Naive B cell (primary cell): Measurements from ENCODE around the gene FOXL1. TPM values are rescaled to one million over a fixed set of nuclear protein-coding genes. Genes with fewer than 3 reads are reported as not detected.
A peak's percentile ranks its signal among the peaks of the same experiment; 100 is the strongest.

ENCODE experiments used
- ATAC-seq, 2 donors: fragments of 150-1000 bp; cut with Tn5 transposase; 2 replicates each; pipeline ENCODE4 v1.10.0; 2021; ENCODE audit warnings: low read depth in 2 of 2, mild to moderate bottlenecking in 2 of 2, moderate library complexity in 2 of 2
- DNase-seq: peaks from one replicate; pipeline ENCODE4 v3.0.0; 2022
- H3K27ac Mint-ChIP-seq, 6 donors: one replicate each; pipeline ENCODE4 v1.8.0; 2020 to 2022; ENCODE audit warnings: mild to moderate bottlenecking in 6 of 6, mixed read lengths in 6 of 6, moderate library complexity in 5 of 6, inconsistent platforms in 2 of 6
- H3K27me3 Mint-ChIP-seq, 3 donors: one replicate each; pipeline ENCODE4 v1.8.0; 2021 to 2022; ENCODE audit warnings: mixed read lengths in 3 of 3, mild to moderate bottlenecking in 1 of 3
- H3K36me3 Mint-ChIP-seq, 2 donors: one replicate each; pipeline ENCODE4 v1.8.0; 2020 to 2022; ENCODE audit warnings: mixed read lengths in 2 of 2, inconsistent platforms in 1 of 2, mild to moderate bottlenecking in 1 of 2
- H3K4me1 Mint-ChIP-seq, 3 donors: one replicate each; pipeline ENCODE4 v1.8.0; 2020 to 2022; ENCODE audit warnings: mixed read lengths in 3 of 3, inconsistent platforms in 1 of 3, mild to moderate bottlenecking in 1 of 3, moderate library complexity in 1 of 3
- H3K4me3 Mint-ChIP-seq, 8 donors: one replicate each; pipeline ENCODE4 v1.8.0; 2020 to 2022; ENCODE audit warnings: mild to moderate bottlenecking in 8 of 8, mixed read lengths in 8 of 8, moderate library complexity in 8 of 8, inconsistent platforms in 2 of 8
- H3K9me3 Mint-ChIP-seq, 7 donors: one replicate each; pipeline ENCODE4 v1.8.0; 2020 to 2022; ENCODE audit warnings: mixed read lengths in 7 of 7, mild to moderate bottlenecking in 5 of 7, inconsistent platforms in 2 of 7, moderate library complexity in 1 of 7
- polyA plus RNA-seq, 6 donors: library from polyadenylated mRNA; unstranded; fragments of 300-500 nt; fragmentation: Illumina TruSeq; gene quantifications; one replicate each; pipeline ENCODE4 v1.2.3, GENCODE V29; 2021; ENCODE audit warnings: low read depth in 6 of 6

Gene FOXL1
- polyA plus RNA-seq, 6 donors from 2014 or later: not detected

- H3K9me3 Mint-ChIP-seq: peaks cover 0 to 4% (median 0%) of the 10 kb centered on the region in 7 donors
- peaks cover 76 to 95% (median 82%) of the 10 kb centered on the region in 3 donors for H3K27me3 Mint-ChIP-seq
- DNase-seq: no peak
- no peak overlapping the region for H3K27ac Mint-ChIP-seq
- no peaks in the 10 kb centered on the region for H3K36me3 Mint-ChIP-seq
- ATAC-seq: no peak
- H3K4me1 Mint-ChIP-seq: peaks cover 16 to 25% (median 18%) of the 10 kb centered on the region in 3 donors
- peak overlapping the region in 3 of 8 donors; percentile 47 to 57 (median 49) for H3K4me3 Mint-ChIP-seq
Measured at GRCh38 chr16:86574646-86575045, 3.7 kb upstream of the FOXL1 start.

- ATAC-seq: no peak
- Mint-ChIP-seq H3K4me1 (peaks cover 16 to 27% (median 19%) of the 10 kb centered on the region in 3 donors), H3K27ac (no peak overlapping the region), H3K9me3 (peaks cover 0 to 4% (median 0%) of the 10 kb centered on the region in 7 donors), H3K36me3 (no peaks in the 10 kb centered on the region), H3K4me3 (peak overlapping the region in 5 of 8 donors; percentile 49 to 94 (median 74)), H3K27me3 (peaks cover 78 to 96% (median 86%) of the 10 kb centered on the region in 3 donors)
- DNase-seq: no peak
Measured at GRCh38 chr16:86575095-86575685, 3.2 kb upstream of the FOXL1 start.

GRCh38 chr16:86575754-86576557 is 2.4 kb upstream of the FOXL1 start:
- peaks cover 77 to 96% (median 86%) of the 10 kb centered on the region in 3 donors for H3K27me3 Mint-ChIP-seq
- peak overlapping the region; percentile 64 to 94 (median 76) for H3K4me3 Mint-ChIP-seq
- peak in 1 of 2 donors; percentile 44 for ATAC-seq
- no peaks in the 10 kb centered on the region for H3K36me3 Mint-ChIP-seq
- no peak overlapping the region for H3K27ac Mint-ChIP-seq
- peaks cover 16 to 27% (median 19%) of the 10 kb centered on the region in 3 donors for H3K4me1 Mint-ChIP-seq
- DNase-seq: no peak
- H3K9me3 Mint-ChIP-seq: peaks cover 0 to 4% (median 0%) of the 10 kb centered on the region in 7 donors

GRCh38 chr16:86576591-86577313 is 1.6 kb upstream of the FOXL1 start:
- Mint-ChIP-seq H3K27ac (peak overlapping the region in 2 of 6 donors; percentile 49 to 83), H3K4me3 (peak overlapping the region; percentile 64 to 94 (median 76)), H3K27me3 (peaks cover 75 to 96% (median 87%) of the 10 kb centered on the region in 3 donors), H3K9me3 (peaks cover 0 to 2% (median 0%) of the 10 kb centered on the region in 7 donors), H3K4me1 (peaks cover 16 to 24% (median 19%) of the 10 kb centered on the region in 3 donors), H3K36me3 (no peaks in the 10 kb centered on the region)
- DNase-seq (no peak), ATAC-seq (no peak)

- H3K27ac Mint-ChIP-seq: peak overlapping the region in 3 of 6 donors; percentile 37 to 88 (median 49)
- DNase-seq: no peak
- peaks cover 0 to 2% (median 0%) of the 10 kb centered on the region in 7 donors for H3K9me3 Mint-ChIP-seq
- H3K27me3 Mint-ChIP-seq: peaks cover 74 to 92% (median 91%) of the 10 kb centered on the region in 3 donors
- no peaks in the 10 kb centered on the region for H3K36me3 Mint-ChIP-seq
- H3K4me3 Mint-ChIP-seq: peak overlapping the region in 6 of 8 donors; percentile 28 to 50 (median 36)
- ATAC-seq: no peak
- peaks cover 16 to 24% (median 19%) of the 10 kb centered on the region in 3 donors for H3K4me1 Mint-ChIP-seq
Measured at GRCh38 chr16:86577314-86577971, 906 bp upstream of the FOXL1 start.

- peaks cover 0 to 2% (median 0%) of the 10 kb centered on the region in 7 donors for H3K9me3 Mint-ChIP-seq
Measured at GRCh38 chr16:86578611-86579267, 390 bp downstream of the FOXL1 start.

GRCh38 chr16:86579268-86580062 is 1.1 kb downstream of the FOXL1 start:
- Mint-ChIP-seq H3K4me3 (peak overlapping the region in 2 of 8 donors; percentile 45 to 49), H3K27ac (peak overlapping the region in 1 of 6 donors; percentile 61), H3K27me3 (peaks cover 70 to 81% (median 79%) of the 10 kb centered on the region in 3 donors), H3K4me1 (peaks cover 16 to 24% (median 19%) of the 10 kb centered on the region in 3 donors), H3K9me3 (peaks cover 0 to 2% (median 0%) of the 10 kb centered on the region in 7 donors), H3K36me3 (no peaks in the 10 kb centered on the region)
- DNase-seq: no peak
- ATAC-seq: no peak

More at GRCh38 chr16:86578611-86579267, 390 bp downstream of the FOXL1 start:
- Mint-ChIP-seq H3K27me3 (peaks cover 75 to 83% (median 83%) of the 10 kb centered on the region in 3 donors), H3K4me3 (peak overlapping the region in 2 of 8 donors; percentile 32 to 53), H3K27ac (no peak overlapping the region), H3K36me3 (no peaks in the 10 kb centered on the region), H3K4me1 (peaks cover 16 to 24% (median 19%) of the 10 kb centered on the region in 3 donors)
- DNase-seq (no peak), ATAC-seq (peak in 1 of 2 donors; percentile 32)

GRCh38 chr16:86580063-86580790 is 1.9 kb downstream of the FOXL1 start:
- peaks cover 65 to 77% (median 76%) of the 10 kb centered on the region in 3 donors for H3K27me3 Mint-ChIP-seq
- ATAC-seq (no peak), DNase-seq (no peak)
- H3K27ac Mint-ChIP-seq: no peak overlapping the region
- peaks cover 16 to 24% (median 19%) of the 10 kb centered on the region in 3 donors for H3K4me1 Mint-ChIP-seq
- no peaks in the 10 kb centered on the region for H3K36me3 Mint-ChIP-seq
- H3K4me3 Mint-ChIP-seq: peak overlapping the region in 1 of 8 donors; percentile 40
- peaks cover 0 to 2% (median 0%) of the 10 kb centered on the region in 7 donors for H3K9me3 Mint-ChIP-seq

- H3K4me3 Mint-ChIP-seq: no peak overlapping the region
- no peaks in the 10 kb centered on the region for H3K36me3 Mint-ChIP-seq
- DNase-seq: no peak
- no peak overlapping the region for H3K27ac Mint-ChIP-seq
- H3K9me3 Mint-ChIP-seq: peaks cover 0 to 2% (median 0%) of the 10 kb centered on the region in 7 donors
- H3K4me1 Mint-ChIP-seq: peaks cover 14 to 22% (median 19%) of the 10 kb centered on the region in 3 donors
- peaks cover 67 to 77% (median 77%) of the 10 kb centered on the region in 3 donors for H3K27me3 Mint-ChIP-seq
- ATAC-seq: no peak
Measured at GRCh38 chr16:86580791-86581170, 2.4 kb downstream of the FOXL1 start.

- Mint-ChIP-seq H3K27ac (no peak overlapping the region), H3K27me3 (peaks cover 63 to 72% (median 70%) of the 10 kb centered on the region in 3 donors), H3K4me3 (peak overlapping the region in 1 of 8 donors; percentile 1), H3K36me3 (no peaks in the 10 kb centered on the region), H3K4me1 (peaks cover 7 to 15% (median 15%) of the 10 kb centered on the region in 3 donors), H3K9me3 (no peaks in the 10 kb centered on the region)
- ATAC-seq (no peak), DNase-seq (no peak)
Measured at GRCh38 chr16:86581458-86581857, 3.1 kb downstream of the FOXL1 start.

GRCh38 chr16:86584071-86584685 is 5.8 kb downstream of the FOXL1 start:
- Mint-ChIP-seq H3K36me3 (no peaks in the 10 kb centered on the region), H3K27me3 (peaks cover 45 to 48% (median 46%) of the 10 kb centered on the region in 3 donors), H3K9me3 (no peaks in the 10 kb centered on the region), H3K4me3 (no peak overlapping the region), H3K4me1 (peaks cover 0 to 4% (median 3%) of the 10 kb centered on the region in 3 donors), H3K27ac (no peak overlapping the region)
- ATAC-seq (no peak), DNase-seq (no peak)
